ENCODE measurements around the gene CASP3. TPM values are rescaled to one million over a fixed set of nuclear protein-coding genes. Genes with fewer than 3 reads are reported as not detected.
A peak's percentile ranks its signal among the peaks of the same experiment; 100 is the strongest.

CASP3 gene
- total and polyA plus RNA-seq, 9 of the 15 experiments (the other 6 are each of a cell fraction or from before 2014, with no cell fraction given), result 17.6 to 40.1 (median 31.8) TPM

DNA sequence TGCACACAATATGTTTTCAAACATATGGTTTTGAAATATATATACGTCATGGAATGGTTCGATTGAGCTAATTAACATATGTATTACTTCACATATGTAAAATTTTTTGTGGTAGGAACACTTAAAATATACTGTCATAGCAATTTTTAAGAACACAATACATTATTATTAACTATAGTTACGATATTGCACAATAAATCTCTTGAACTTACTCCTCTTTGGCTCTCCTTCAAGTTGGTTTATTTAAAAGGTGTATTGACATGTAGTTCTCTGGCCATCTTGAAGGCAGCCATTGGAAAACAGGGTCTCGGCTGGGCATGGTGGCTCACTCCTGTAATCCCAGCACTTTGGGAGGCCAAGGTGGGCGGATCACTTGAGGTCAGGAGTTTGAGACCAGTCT is 53.8 kb downstream of the CASP3 start:
- peaks cover 7 to 27% of the 10 kb centered on the region in 2 experiments for H3K4me1 ChIP-seq (replicated peaks in 1 of 2; ENCODE audit: control insufficient read depth in 2 of 2, insufficient read depth in 2 of 2, low read length in 2 of 2)
- no peak for TF ChIP-seq ZNF695 (CRISPR knock-in tag; IDR thresholded peaks at IDR 0.05)
- TF ChIP-seq, protein P1, sequence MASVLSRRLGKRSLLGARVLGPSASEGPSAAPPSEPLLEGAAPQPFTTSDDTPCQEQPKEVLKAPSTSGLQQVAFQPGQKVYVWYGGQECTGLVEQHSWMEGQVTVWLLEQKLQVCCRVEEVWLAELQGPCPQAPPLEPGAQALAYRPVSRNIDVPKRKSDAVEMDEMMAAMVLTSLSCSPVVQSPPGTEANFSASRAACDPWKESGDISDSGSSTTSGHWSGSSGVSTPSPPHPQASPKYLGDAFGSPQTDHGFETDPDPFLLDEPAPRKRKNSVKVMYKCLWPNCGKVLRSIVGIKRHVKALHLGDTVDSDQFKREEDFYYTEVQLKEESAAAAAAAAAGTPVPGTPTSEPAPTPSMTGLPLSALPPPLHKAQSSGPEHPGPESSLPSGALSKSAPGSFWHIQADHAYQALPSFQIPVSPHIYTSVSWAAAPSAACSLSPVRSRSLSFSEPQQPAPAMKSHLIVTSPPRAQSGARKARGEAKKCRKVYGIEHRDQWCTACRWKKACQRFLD (CRISPR knock-in tag; IDR thresholded peaks at IDR 0.05), result no peak
- peak; percentile 57 for TF ChIP-seq CEBPB (tag; IDR thresholded peaks at IDR 0.05)
- TF ChIP-seq ZKSCAN1 (IDR thresholded peaks at IDR 0.05; ENCODE audit: low read depth, low read length), result no peak
- no peak for TF ChIP-seq PHF20 (IDR thresholded peaks at IDR 0.05; ENCODE audit: partially characterized antibody)
- TF ChIP-seq, protein P2, sequence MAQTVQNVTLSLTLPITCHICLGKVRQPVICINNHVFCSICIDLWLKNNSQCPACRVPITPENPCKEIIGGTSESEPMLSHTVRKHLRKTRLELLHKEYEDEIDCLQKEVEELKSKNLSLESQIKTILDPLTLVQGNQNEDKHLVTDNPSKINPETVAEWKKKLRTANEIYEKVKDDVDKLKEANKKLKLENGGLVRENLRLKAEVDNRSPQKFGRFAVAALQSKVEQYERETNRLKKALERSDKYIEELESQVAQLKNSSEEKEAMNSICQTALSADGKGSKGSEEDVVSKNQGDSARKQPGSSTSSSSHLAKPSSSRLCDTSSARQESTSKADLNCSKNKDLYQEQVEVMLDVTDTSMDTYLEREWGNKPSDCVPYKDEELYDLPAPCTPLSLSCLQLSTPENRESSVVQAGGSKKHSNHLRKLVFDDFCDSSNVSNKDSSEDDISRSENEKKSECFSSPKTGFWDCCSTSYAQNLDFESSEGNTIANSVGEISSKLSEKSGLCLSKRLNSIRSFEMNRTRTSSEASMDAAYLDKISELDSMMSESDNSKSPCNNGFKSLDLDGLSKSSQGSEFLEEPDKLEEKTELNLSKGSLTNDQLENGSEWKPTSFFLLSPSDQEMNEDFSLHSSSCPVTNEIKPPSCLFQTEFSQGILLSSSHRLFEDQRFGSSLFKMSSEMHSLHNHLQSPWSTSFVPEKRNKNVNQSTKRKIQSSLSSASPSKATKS (CRISPR knock-in tag; IDR thresholded peaks at IDR 0.05), result no peak
- TF ChIP-seq ZKSCAN8 (CRISPR knock-in tag; IDR thresholded peaks at IDR 0.05), result no peak
- TF ChIP-seq, protein P3, sequence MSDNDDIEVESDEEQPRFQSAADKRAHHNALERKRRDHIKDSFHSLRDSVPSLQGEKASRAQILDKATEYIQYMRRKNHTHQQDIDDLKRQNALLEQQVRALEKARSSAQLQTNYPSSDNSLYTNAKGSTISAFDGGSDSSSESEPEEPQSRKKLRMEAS (CRISPR knock-in tag; IDR thresholded peaks at IDR 0.05), result no peak
- TF ChIP-seq, protein P4, sequence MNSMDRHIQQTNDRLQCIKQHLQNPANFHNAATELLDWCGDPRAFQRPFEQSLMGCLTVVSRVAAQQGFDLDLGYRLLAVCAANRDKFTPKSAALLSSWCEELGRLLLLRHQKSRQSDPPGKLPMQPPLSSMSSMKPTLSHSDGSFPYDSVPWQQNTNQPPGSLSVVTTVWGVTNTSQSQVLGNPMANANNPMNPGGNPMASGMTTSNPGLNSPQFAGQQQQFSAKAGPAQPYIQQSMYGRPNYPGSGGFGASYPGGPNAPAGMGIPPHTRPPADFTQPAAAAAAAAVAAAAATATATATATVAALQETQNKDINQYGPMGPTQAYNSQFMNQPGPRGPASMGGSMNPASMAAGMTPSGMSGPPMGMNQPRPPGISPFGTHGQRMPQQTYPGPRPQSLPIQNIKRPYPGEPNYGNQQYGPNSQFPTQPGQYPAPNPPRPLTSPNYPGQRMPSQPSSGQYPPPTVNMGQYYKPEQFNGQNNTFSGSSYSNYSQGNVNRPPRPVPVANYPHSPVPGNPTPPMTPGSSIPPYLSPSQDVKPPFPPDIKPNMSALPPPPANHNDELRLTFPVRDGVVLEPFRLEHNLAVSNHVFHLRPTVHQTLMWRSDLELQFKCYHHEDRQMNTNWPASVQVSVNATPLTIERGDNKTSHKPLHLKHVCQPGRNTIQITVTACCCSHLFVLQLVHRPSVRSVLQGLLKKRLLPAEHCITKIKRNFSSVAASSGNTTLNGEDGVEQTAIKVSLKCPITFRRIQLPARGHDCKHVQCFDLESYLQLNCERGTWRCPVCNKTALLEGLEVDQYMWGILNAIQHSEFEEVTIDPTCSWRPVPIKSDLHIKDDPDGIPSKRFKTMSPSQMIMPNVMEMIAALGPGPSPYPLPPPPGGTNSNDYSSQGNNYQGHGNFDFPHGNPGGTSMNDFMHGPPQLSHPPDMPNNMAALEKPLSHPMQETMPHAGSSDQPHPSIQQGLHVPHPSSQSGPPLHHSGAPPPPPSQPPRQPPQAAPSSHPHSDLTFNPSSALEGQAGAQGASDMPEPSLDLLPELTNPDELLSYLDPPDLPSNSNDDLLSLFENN (IDR thresholded peaks at IDR 0.05; ENCODE audit: low read depth in 2 of 2, low read length in 2 of 2), result no peak
- TF ChIP-seq ZNF77 (CRISPR knock-in tag; IDR thresholded peaks at IDR 0.05), result no peak
- no peak for TF ChIP-seq CEBPG (CRISPR knock-in tag; IDR thresholded peaks at IDR 0.05)
- TF ChIP-seq CEBPG (tag; conservative IDR thresholded peaks at IDR 0.05 in 1 of 2, IDR thresholded peaks at IDR 0.05 in 1 of 2), result peak; percentile 17 to 37; a peak in 1 of 4 replicates
- no peak for TF ChIP-seq HMG20B (CRISPR knock-in tag; IDR thresholded peaks at IDR 0.05)
- no peak overlapping the region for H3K27ac ChIP-seq (ENCODE audit: extremely low read depth, low read depth, low read length)
- ChIA-PET POLR2A (interaction anchor here (2.3 kb wide), 1 partner anchor 8 kb away, joined by 5 read pairs; no protein-coding TSS in a partner anchor), CTCF (ENCODE audit: low intra/inter-chr PET ratio) (no interaction called here)
- H3K27me3 ChIP-seq (ENCODE audit: control insufficient read depth in 2 of 2, insufficient read depth in 2 of 2, low read length in 2 of 2), result no peaks in the 10 kb centered on the region
- H3K9me1 ChIP-seq (ENCODE audit: control insufficient read depth, insufficient read depth, low read length), result no peaks in the 10 kb centered on the region
- H3K4me3 ChIP-seq, result no peak overlapping the region
- no peak for FAIRE-seq
- in situ Hi-C loops (cut with MboI) (no loop called here), intact Hi-C loops (cut with micrococcal nuclease) (no loop called here)
- H3K79me2 ChIP-seq (ENCODE audit: control insufficient read depth, insufficient read depth, low read length), result no peaks in the 10 kb centered on the region
- no peaks in the 10 kb centered on the region for H4K20me1 ChIP-seq (replicated peaks; ENCODE audit: control insufficient read depth, insufficient read depth, low read length)
- no peak overlapping the region for H3K9ac ChIP-seq (ENCODE audit: insufficient read depth in 1 of 2, low read depth in 2 of 2, low read length in 2 of 2)
- H3K9me3 ChIP-seq (replicated peaks; ENCODE audit: control insufficient read depth, insufficient read depth, low read depth, low read length), result no peaks in the 10 kb centered on the region
- DNase-seq (ENCODE audit: extremely low read depth in 1 of 4, low spot score in 3 of 4), result no peak
- 65% methylated on average over 5 of the region's 5 CpGs for WGBS (ENCODE audit: insufficient coverage, low coverage, missing lambda C conversion rate)
- no TSS peak for BruUV-seq (replicated peaks)
- H3K36me3 ChIP-seq (ENCODE audit: control insufficient read depth, insufficient read depth, low read length), result no peaks in the 10 kb centered on the region
- no peak for ATAC-seq
- H3K4me2 ChIP-seq (ENCODE audit: insufficient read depth, low read length), result no peak overlapping the region
- no peak overlapping the region for H2AFZ ChIP-seq (ENCODE audit: low read depth, low read length)
